AG09309 (cell line): Measurements from ENCODE around the gene TM9SF1.

ENCODE experiments used
- DNase-seq: peaks from one replicate; pipeline ENCODE4 v3.0.0-alpha.2; 2010; ENCODE audit warnings: low read depth
- H3K4me3 ChIP-seq: 2 replicates; pipeline ENCODE4 v1.5.1; 2011; ENCODE audit warnings: mild to moderate bottlenecking, low read depth, low read length, moderate library complexity; ENCODE audit not compliant: control insufficient read depth
- TF ChIP-seq, protein P1 (sequence below): IDR thresholded peaks from 2 replicates; pipeline ENCODE4 v1.5.1; 2011; ENCODE audit warnings: mild to moderate bottlenecking, low read depth, low read length, inconsistent platforms; ENCODE audit not compliant: insufficient read depth, control insufficient read depth; ENCODE audit errors: missing control alignments

The TM9SF1 gene

GRCh38 chr14:24150061-24150460 is 45.2 kb downstream of the TM9SF1 start:
- TF ChIP-seq, protein P1, sequence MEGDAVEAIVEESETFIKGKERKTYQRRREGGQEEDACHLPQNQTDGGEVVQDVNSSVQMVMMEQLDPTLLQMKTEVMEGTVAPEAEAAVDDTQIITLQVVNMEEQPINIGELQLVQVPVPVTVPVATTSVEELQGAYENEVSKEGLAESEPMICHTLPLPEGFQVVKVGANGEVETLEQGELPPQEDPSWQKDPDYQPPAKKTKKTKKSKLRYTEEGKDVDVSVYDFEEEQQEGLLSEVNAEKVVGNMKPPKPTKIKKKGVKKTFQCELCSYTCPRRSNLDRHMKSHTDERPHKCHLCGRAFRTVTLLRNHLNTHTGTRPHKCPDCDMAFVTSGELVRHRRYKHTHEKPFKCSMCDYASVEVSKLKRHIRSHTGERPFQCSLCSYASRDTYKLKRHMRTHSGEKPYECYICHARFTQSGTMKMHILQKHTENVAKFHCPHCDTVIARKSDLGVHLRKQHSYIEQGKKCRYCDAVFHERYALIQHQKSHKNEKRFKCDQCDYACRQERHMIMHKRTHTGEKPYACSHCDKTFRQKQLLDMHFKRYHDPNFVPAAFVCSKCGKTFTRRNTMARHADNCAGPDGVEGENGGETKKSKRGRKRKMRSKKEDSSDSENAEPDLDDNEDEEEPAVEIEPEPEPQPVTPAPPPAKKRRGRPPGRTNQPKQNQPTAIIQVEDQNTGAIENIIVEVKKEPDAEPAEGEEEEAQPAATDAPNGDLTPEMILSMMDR, result no peak
- no peak overlapping the region for H3K4me3 ChIP-seq
- no peak for DNase-seq

- TF ChIP-seq, protein P1, result no peak
- DNase-seq, result no peak
- no peak overlapping the region for H3K4me3 ChIP-seq
Observed at GRCh38 chr14:24149302-24149969, 45.8 kb downstream of the TM9SF1 start.

- TF ChIP-seq, protein P1, result no peak
- H3K4me3 ChIP-seq, result peak overlapping the region; percentile 93
- no peak for DNase-seq
Observed at GRCh38 chr14:24147761-24148428, 47.3 kb downstream of the TM9SF1 start.

DNA sequence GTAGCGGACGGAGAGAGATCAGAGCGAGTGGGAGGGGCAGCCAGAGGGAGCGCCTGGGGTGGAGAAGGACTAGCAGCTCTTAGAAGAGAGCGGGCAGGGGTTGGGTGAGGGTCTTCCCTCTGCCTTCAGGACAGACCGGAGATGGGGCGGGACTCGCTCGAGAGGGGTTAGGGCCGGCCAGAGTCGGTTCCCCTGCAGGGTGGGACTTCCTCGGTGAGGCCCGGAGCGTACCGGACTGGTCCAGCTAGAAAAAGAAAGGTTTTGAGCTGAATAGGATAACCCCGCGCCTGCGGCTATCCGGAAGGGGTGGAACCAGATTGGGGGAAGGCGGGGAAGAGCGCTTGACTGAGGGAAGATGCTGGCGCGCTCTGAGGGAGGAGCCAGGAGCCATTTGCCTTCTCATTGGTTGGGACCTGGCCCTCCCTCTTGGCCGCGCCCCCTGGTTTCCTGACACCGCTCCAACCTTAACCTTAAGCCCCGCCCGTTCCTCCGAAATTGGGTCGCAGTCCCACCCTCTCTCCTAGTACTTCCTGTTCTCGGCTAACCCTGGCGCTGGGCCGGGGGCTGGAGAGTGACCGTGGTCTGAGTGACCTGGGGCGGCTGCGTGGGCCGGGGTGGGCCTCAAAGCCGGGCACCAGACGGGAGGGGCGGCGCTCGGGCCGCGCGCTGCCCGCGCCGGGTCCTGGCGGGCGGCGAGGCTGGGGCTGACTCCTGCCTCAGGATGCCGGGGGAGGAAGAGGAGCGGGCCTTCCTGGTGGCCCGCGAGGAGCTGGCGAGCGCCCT is 48.1 kb downstream of the TM9SF1 start, which contains the start of gene RNF31:
TSS of gene RNF31 (plus strand) at position 521 of the 783 bp plus-strand sequence. CDS start at position 722, 201 bp downstream.
- TF ChIP-seq, protein P1, result no peak
- DNase-seq, result peak; percentile 93
- peak within 1 kb of the TSS; percentile 93 for H3K4me3 ChIP-seq

- peak within 1 kb of the TSS; percentile 93 for H3K4me3 ChIP-seq
- peak; percentile 84 for DNase-seq
- TF ChIP-seq, protein P1, result no peak
Observed at GRCh38 chr14:24146453-24146977, 48.7 kb downstream of the TM9SF1 start, which contains the start of gene PSME2. Gene PSME2, minus strand, starts transcription at chr14:24146610. Its CDS starts 29 bp downstream, at chr14:24146581.

DNA sequence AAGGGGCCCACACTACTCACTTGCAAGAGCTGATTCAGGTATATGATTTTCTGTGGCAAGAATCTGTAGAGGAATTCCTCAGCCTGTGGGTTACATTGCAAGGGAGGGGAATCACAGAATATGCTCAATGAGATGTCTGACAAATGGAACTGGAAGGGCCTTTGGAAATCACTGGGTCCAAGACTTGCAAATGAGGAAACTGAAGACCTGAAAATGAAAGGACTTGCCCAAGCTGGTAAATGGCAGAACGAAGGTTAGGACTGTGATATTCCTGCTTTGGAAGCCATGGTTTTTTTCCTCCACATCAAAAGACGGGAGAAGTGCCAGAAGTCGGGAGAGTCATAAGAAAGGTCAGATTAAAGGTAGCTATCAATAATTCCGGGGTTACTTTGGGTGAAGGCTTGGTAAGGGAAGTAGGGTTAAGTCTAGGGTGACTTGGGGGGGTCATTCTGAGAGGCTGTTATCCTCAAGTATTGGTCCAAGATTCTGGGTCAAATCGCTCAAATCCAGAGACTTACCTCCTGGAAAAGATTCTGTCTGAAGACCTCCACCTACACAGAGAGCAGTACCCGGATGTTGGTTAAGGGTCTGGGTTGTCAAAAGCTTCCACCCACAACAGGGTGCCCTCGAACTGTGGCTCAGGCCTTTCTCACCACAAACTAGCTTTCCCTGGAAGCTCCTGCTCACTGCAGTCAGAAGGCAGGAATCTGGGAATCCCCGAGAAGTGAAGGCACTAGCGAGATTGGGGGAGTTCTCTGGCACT is 49.4 kb downstream of the TM9SF1 start:
- TF ChIP-seq, protein P1, result no peak
- peak overlapping the region; percentile 93 for H3K4me3 ChIP-seq
- peak; percentile 11 for DNase-seq
